GM12873 (cell line): ENCODE data around the gene DNAJC17.

Experiments used
- TF ChIP-seq, protein P1 (sequence below): IDR thresholded peaks from 2 replicates; pipeline ENCODE4 v1.5.1; 2012; ENCODE audit warnings: low read depth, mild to moderate bottlenecking, moderate library complexity, low read length, control low read depth; ENCODE audit not compliant: insufficient read depth; ENCODE audit errors: missing control alignments

DNAJC17 gene

DNA sequence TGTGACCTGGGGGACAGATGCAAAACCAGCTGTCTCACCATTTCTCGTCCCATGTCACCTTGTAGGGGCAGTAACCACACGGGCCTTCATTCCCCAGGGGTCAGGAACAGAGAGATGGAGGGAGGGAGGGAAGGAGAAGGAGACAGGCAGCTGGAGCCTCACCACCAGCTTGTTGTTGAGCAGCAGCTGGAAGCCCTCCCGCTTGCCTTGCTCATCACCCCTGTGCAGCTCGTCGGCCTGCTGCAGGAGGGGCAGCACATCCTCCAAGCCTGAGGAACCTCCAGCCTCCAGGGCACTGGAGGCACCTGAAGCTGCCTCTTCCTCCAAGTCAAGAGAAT, 62.5 kb downstream of the DNAJC17 start:
- TF ChIP-seq, protein P1, sequence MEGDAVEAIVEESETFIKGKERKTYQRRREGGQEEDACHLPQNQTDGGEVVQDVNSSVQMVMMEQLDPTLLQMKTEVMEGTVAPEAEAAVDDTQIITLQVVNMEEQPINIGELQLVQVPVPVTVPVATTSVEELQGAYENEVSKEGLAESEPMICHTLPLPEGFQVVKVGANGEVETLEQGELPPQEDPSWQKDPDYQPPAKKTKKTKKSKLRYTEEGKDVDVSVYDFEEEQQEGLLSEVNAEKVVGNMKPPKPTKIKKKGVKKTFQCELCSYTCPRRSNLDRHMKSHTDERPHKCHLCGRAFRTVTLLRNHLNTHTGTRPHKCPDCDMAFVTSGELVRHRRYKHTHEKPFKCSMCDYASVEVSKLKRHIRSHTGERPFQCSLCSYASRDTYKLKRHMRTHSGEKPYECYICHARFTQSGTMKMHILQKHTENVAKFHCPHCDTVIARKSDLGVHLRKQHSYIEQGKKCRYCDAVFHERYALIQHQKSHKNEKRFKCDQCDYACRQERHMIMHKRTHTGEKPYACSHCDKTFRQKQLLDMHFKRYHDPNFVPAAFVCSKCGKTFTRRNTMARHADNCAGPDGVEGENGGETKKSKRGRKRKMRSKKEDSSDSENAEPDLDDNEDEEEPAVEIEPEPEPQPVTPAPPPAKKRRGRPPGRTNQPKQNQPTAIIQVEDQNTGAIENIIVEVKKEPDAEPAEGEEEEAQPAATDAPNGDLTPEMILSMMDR = peak; percentile 0

DNA sequence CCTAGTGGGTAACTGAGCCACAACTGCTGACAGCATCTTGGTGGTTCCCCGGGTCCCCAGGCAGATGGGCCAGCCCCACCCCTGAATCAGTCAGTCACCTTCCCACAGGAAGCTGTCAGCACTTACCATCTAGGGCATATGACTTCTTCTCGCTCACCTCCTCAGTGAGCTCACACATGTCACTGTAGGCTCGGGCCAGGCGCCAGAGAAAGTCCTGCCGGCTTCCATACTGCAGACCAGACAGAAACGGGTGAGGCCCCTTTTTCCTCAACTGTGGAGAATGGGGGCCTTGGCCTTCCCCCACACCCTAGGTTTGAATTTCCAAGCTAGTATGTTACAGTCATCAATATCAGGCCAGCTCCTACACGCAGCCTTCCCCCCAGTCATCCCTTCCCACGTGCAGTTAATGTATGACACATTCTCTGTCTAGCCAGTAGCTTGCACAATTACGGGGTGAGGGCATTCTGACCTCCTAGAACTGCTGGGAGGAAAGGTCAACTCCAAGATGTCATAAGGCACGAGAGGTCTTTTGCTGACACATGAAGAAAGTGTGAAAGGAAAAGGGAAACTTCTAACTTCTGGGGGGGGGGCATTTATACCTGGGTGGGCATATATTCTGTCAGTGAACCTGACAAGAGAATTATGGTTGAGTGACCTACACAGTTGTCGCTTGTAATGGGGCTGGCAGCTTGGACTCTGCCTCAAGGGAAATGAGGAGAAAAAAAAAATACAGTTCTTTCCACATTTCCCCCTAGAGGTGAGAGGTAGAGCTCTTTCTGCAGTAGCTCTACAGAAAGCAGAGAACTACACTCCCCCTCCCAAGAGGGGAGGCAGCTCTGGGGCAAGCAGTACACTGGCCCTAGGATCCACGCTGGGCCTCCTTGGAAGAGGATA, 63.1 kb downstream of the DNAJC17 start:
- TF ChIP-seq, protein P1 = peak; percentile 17

DNA sequence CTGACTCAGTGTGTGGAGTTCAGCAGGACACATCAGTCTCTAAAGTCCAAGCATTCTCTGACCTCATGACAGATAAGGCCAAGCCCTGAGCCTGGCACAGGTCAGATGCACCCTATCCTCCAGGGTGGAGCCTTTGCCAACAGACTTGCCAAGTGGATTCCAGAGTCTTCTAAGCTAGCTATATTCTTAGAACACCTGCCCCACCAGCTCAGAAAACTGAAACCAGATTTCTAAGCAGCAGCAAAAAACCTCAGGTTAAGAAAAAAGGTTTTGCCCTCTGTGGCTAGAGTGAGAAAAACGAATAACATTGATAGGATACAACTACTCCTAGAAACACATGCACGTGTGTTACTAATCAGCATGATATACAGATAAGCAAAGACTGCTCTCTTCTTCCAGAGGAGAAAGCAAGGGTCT, 63.8 kb downstream of the DNAJC17 start:
- TF ChIP-seq, protein P1 = no peak

DNA sequence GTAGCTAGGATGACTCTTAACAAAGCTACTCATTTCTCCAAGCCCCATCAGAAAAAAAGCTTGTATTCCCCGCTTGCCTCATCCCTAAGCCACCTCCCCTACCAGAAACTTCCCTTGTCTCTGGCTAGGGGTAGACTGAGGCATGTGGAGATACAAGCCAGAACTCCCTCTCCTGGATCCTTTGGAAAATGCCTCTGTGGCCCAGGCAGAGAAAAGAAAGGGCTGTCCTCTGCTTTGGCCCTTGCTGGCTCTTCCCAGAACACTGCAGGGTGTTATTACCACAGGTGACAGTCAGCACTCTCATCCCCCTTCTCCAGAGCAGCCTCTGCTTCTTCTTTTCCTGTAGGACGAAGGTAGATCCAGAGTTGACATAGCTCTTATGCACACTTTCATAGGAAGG, 67.4 kb downstream of the DNAJC17 start:
- TF ChIP-seq, protein P1 = no peak

DNA sequence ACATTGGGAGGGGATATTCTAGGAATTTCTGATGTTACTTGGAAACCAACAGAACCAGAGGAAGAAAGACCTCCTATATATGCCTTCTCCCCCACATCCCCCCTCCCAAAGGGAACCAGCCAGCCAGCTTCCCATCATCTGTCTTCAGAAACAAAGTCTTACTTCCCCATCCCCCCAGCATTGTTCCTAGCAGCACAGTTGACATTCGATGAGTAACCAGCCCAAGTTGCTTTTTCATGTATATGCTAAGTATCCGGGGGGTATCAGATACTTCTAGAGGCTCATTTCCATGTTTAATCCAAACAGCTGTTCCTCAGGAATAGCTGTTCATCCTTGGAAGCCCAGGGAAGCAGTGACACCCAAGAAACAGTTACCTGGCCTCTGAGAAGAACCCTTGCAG, 68.2 kb downstream of the DNAJC17 start:
- TF ChIP-seq, protein P1 = no peak

DNA sequence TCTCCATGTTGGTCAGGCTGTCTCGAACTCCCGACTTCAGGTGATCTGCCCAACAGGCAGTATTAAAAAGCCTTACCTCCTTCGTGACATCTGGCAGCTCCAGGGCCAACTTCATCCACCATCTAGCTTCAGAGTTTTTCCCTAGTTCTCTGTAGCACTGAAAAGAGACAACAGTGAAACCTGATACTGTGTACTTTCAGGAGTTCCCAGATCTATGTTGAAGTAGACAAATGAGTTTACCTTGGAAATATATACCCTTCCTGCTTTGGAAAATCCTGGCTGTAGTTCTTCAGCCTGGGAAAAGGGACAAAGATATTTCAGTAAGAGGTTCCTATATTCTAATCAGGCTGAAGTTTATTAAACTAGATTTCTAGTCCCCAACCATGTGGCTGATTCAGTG, 70.2 kb downstream of the DNAJC17 start:
- TF ChIP-seq, protein P1 = no peak

DNA sequence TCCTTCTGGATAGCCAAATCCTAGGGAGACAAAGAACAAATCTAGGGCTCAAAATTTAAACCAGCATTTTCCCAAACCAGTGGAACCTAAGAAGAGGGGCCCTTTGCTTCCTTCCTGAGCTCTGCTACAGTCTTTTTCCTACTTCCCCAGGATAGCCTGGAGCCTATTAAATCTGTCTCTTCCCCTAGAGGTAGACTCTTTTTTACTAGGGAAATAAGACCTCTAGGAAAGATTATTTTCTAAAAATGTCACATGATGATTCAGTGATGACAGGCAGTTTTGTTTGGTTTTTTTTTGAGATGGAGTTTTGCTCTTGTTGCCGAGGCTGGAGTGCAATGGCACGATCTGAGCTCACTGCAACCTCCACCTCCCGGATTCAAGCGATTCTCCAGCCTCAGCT, 70.7 kb downstream of the DNAJC17 start:
- TF ChIP-seq, protein P1 = no peak
